GM10266 (cell line): ENCODE data around the gene CTNND2.

Source experiments
- DNase-seq: peaks from one replicate; pipeline ENCODE4 v3.0.0; 2012; ENCODE audit errors: extremely low spot score
- TF ChIP-seq, protein P1 (sequence below): IDR thresholded peaks from 2 replicates; pipeline ENCODE4 v1.5.1; 2012; ENCODE audit warnings: mild to moderate bottlenecking, low read depth; ENCODE audit not compliant: control insufficient read depth, insufficient read depth; ENCODE audit errors: missing control alignments

CTNND2 gene

DNA sequence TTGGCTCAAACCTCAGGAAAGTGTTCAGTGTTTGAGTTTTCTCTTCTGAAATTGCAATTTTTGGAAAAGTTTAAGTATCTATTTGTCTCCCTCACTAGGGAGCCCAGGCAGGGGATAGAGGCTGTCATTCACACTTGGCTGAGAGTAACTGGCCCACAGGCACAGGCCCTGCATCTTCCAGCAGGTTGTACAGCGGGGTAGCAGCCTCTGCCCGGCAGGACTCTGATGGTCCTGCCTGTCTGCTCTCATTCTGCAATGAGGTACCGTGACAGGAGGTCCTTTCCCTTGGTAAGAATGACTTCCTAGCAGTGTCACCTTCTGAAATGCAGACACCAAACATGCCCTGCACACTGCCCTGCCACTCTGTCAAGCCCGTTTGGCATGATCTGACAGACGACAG, 860.4 kb downstream of the CTNND2 start:
- DNase-seq, result no peak
- TF ChIP-seq, protein P1, sequence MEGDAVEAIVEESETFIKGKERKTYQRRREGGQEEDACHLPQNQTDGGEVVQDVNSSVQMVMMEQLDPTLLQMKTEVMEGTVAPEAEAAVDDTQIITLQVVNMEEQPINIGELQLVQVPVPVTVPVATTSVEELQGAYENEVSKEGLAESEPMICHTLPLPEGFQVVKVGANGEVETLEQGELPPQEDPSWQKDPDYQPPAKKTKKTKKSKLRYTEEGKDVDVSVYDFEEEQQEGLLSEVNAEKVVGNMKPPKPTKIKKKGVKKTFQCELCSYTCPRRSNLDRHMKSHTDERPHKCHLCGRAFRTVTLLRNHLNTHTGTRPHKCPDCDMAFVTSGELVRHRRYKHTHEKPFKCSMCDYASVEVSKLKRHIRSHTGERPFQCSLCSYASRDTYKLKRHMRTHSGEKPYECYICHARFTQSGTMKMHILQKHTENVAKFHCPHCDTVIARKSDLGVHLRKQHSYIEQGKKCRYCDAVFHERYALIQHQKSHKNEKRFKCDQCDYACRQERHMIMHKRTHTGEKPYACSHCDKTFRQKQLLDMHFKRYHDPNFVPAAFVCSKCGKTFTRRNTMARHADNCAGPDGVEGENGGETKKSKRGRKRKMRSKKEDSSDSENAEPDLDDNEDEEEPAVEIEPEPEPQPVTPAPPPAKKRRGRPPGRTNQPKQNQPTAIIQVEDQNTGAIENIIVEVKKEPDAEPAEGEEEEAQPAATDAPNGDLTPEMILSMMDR, result no peak

DNA sequence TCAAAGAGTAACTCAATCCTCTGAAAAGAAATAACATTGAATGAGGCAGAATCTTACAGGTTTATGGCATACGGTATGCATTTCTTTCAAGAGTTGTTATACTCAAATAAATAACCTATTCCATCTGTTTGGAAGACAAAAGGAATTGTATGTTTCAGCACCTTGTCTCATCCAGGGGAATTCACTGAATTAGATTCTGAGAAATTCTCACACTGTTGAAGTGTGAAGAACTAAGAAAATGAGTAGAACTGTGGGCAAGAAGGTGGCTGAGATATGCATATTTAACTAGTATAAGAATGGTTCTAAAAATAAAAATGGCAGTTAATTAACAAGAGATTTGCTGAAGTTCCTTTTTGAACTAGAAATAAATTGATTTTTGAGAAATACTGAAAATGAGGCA, 863.9 kb downstream of the CTNND2 start:
- DNase-seq, result no peak
- TF ChIP-seq, protein P1, result no peak

DNA sequence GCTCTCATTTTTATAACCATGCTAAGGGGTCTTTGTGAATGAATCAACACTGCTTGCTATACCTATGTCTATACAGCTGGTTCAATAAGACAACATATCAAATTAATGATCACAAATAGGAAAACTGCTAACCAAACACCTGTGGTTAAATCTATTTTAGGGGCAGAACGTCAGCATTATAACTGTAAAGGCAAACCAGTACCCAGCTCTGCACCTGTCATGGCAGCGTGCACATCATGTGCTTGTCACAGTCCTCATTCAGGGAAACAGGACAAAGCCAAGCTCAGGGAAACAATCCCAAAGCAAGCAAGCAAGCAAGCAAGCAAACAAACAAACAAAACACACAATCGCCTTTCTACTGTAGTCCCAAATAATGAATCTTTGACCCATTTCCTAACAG, 865.5 kb downstream of the CTNND2 start:
- TF ChIP-seq, protein P1, result no peak
- no peak for DNase-seq

DNA sequence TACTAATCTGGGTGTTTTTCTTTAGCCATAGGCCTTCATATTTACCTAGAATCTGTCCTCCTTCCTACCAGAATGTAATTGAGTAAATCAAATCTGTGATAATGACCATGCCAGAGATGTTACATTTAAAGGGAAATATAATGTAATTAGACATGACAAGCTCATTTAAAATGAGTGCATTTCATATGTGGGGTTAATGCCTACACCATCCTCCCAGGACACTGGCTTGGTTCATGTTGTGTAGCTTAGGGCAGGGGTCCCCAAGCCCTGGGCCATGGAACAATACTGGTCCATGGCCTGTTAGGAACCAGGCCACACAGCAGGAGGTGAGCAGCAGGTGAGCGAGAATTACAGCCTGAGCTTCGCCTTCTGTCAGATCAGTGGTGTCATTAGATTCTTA, 866.3 kb downstream of the CTNND2 start:
- TF ChIP-seq, protein P1, result no peak
- DNase-seq, result no peak

DNA sequence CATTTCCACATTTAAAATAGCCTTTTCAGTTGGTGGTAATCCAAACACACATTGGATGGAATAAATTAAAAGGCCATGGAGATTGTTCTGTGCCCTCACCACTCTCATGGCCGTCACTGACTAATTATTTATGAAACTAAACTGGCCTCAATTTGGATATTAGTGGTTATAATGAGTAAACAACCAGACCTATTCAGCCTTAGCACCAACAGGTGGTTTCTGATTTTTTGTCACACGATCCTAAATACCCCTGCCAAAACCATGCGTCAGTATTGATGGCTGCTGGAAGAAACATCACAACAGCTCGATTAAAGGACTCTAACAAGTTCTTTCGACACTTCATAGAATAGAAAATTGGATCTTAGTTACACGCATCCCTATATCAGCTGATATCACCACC, 867.2 kb downstream of the CTNND2 start:
- TF ChIP-seq, protein P1, result no peak
- no peak for DNase-seq

DNA sequence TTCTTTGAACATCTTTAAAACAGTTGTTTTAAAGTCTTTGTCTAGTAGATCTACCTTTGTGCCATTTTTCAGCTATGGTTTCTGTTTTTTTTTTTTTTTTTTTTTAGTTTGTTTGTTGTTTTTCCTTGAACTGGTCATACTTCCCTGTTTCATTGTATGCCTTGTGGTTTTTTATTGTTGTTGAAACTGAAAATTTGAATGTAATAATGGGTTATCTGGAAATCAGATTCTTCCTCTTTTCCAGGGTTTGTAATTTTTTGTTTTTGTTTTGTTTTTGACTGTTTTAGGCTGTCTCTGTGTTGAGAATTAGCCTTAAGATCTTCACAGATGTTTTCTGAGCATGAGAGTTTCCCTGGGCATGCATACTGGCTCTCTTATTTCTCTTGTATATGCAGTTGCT, 873.6 kb downstream of the CTNND2 start:
- no peak for DNase-seq
- TF ChIP-seq, protein P1, result no peak

DNA sequence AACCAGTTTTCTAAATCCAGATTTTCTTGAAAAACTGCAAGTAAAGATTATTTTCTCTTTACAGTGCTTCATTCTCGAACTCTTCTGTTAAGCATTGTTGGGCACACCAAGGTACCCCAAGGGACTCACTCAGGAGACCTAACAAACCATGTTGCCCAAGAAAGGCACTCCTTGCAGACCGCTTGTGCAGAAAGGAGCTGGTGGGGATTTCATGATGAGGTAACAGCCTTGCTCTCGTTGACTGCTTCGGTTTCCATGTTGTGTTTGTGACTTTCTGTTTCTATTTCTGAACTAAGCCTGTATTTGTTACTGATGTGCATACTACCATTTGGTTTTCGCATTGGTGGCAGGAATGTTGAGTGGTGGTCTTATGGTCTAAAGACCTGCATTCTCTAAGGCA, 876.6 kb downstream of the CTNND2 start:
- TF ChIP-seq, protein P1, result no peak
- peak; percentile 10 for DNase-seq
